NT2/D1 (cell line): ENCODE results near the gene TUSC2.

Experiments used
- YY1 ChIP-seq: IDR thresholded peaks from 2 replicates; pipeline ENCODE4 v1.6.1; 2011; ENCODE audit not compliant: insufficient read length, insufficient read depth
- ZNF274 ChIP-seq: IDR thresholded peaks from 2 replicates; pipeline ENCODE4 v1.6.1; 2011; ENCODE audit warnings: mild to moderate bottlenecking, low read depth, low read length

DNA sequence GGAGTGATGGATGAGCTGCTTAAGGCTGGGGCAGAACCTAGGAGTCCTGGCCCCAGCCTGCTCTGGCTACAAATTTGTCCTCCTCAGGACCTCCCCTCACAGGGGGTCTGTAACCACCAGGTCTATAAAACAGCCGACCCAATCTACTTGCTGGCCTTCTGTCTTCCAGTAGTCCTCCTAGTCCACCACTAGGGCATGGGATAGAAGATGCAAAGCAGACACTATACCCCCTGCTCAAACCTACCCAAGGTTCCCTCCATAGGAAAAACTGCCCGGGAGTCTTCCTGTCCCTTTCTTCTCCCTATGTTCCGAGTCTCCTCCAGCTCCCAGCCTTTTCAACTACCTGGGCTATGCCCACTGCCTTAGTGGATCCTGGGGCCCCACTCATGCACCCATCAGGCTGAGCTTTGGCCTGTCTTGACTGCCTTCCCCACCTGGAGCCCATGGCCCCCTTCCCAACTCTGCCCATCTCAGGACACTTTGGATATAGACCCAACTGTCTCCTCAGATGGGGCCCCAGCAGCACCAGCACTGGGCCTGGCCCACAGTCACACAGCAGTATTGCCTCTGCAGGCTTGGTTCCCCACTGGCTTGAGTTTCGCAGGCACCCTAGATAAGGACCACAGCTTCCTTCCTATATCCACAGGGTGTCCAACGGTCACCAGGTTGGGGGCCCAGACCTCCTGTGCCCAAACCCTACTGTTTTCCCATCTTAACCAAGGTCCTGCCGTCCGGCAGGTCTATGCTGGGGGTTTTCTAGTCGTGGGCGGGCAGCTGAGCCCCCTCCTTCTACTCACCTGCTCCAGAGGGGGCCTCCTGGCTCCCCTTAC lies 29.9 kb downstream of the TUSC2 start:
- TF ChIP-seq YY1 (no peak), ZNF274 (no peak)
